Left ventricle myocardium superior (tissue), 1 donor: Measurements from ENCODE around the gene GALNT9. TPM values are rescaled to one million over a fixed set of nuclear protein-coding genes. Genes with fewer than 3 reads are reported as not detected.
"Not testable (repeated sequence)": the region's sequence is repeated elsewhere in the genome, so short reads cannot be mapped to it uniquely, and the experiment has no call there.

ENCODE experiments used
- ATAC-seq: fragments of 200-7000 bp; cut with Tn5 transposase; one replicate; pipeline ENCODE4 v1.9.1; 2020; ENCODE audit warnings: mild to moderate bottlenecking, moderate library complexity
- DNase-seq: peaks from one replicate; pipeline ENCODE4 v3.0.0-alpha.2; 2020
- intact Hi-C: fragments of 100-400 bp; cut with micrococcal nuclease; formaldehyde crosslinking; loops from one replicate; pipeline ENCODE4 v1.11.0; 2022
- total RNA-seq: library from RNA; stranded (reverse); fragmentation: NEBNext Ultra II Directional; extraction: Animal tissue kit (Norgen Biotek cat#: 25700); gene quantifications from one replicate; pipeline ENCODE4 v1.2.1, GENCODE V29; 2021
- donor health status: DM: no; HTN: yes; CAD: no; lungs with severe emphysema.

Gene GALNT9
- total RNA-seq, 1 donor from 2014 or later, result 1.6 TPM

DNA sequence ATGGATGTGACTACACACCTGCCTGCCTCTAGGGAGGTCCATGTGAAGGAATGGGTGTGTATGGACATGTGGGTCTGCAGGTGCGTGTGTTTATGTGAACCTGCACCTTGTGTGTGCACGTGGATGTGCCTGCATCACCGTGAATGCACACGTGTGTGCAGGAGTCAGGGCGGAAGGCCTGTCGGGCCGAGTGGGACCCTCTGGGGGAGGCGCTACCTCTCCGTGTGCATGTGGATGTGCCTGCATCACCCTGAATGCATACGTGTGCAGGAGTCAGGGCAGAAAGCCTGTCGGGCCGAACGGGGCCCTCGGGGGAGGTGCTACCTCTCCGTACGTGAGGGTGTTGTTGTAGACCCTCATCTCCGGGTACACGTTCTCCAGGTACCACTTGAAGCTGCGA, 128.6 kb downstream of the GALNT9 start:
- DNase-seq (no peak), ATAC-seq (no peak)
- intact Hi-C loops, result no loop called here

DNA sequence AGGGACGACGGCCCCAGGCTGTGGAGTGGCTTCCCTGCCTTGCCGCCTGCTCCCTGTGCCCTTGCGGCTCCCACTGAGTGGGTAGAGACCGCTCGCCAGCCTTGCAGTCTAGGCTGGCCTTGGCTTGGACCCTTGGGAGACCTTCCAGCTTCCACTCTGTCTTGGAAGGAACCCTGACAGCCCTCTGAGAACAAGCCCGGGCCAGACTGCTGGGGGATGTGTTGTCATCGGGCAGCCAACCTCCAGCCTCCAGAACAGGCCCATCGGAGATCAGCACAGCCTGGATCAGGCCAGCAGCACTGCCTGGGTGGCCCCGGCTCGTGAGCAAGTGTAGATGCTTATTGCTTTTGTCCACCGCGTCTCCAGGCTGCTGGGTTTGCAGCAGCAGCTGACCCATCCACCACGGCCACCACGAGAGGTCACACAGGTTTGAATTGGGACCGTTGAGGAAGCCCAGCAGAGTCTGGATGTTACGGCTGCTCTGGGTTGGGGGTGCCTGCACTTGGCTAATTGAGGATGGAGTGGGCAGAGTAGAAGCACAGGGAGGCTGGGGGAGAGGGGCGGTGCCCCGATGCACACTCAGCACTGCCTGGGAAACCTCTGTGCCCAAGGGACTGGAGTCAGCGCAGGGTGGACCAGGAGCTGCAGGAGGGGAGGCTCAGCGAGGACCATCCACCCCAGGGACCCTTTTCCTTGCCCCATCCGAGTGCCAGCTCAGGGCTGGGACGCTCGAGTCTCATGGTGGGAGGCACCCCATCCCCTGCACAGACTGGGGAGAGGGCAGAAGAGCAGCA, 129.7 kb downstream of the GALNT9 start:
- ATAC-seq (no peak), DNase-seq (no peak)
- intact Hi-C loops, result no loop called here

DNA sequence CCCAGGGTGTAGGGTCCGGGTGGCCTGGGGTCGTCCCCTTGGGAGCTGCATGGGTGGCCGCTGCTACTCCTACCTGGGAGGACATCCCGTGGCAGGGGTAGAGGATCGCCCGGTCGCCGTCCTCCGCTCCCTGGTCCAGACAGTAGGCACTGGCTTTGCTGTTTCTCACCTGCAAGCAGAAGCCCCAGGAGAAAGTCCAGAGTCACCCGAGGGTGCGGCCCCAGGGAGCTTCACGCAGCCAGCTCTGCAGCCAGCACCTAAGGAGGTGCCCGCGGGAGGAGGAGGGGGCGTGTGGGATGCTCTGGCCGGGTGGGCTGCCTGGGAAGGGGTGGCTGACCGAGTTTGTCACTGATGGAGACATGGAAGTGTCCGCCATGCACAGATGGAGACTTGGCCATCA, 130.3 kb downstream of the GALNT9 start:
- DNase-seq, result no peak
- ATAC-seq, result no peak
- intact Hi-C loops, result no loop called here

DNA sequence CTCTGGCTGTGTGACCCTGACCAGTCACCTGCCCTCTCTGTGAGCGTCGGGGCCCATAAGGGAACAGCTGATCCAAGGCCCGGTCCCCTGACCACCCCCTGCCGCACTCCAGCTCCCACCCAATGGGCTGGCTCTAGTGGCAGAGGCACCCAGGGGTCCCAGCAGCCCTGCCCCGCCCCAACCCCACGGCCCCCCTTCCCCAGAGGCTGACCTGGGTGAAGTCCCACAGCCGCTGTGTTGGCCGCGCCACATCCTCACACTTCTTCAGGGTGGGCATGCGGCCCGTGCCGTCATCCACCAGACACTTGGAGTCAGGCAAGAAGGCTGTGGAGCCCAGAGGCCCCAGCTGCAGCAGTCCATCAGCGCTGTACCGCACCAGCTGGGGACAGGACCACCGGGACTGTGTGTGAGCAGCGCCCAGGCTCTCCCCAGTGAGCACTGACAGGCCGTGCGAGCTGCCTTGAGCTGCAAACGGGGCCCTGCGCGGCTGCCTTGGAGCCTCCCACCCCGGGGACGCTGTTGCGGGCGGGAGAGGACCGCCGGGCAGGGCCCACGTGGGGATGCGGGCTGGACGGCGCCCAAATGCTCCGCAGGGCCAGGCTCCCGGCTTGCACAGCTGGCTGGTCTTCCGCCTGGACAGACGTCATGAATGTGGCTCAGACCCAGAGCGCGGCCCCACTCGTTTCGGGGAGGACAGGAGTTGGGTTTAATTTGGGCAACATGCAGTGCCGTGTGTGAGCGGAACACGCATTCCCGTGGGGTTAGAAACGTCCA, 131.6 kb downstream of the GALNT9 start:
- ATAC-seq (peak; percentile 69), DNase-seq (peak; percentile 59)
- intact Hi-C loops, result no loop called here

DNA sequence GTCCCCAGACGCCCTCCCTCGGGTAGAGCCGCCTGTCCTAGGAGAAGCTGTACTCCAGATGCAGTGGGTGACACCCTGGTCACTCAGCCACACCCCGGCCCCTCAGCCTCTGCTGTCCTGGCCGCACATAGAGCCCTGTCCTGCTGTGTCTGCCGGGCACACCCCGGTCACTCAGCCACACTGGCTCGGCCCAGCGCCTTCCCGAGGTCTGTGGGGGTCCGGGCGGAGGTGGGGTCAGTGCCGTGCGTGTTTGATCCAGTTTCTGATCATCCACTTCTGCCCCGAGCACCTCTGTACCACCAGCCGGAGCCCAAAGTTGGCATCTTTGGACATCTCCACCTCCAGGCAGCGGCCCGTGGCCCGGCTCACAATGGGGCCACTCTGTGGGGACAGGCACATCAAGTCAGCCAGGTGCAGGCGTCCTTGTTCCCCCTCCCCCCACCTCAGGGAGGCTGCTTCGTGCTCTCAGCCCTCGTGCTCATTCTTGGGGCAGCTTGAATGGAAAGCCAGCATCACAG, 132.5 kb downstream of the GALNT9 start:
- no peak for DNase-seq
- no peak for ATAC-seq
- intact Hi-C loops, result no loop called here

DNA sequence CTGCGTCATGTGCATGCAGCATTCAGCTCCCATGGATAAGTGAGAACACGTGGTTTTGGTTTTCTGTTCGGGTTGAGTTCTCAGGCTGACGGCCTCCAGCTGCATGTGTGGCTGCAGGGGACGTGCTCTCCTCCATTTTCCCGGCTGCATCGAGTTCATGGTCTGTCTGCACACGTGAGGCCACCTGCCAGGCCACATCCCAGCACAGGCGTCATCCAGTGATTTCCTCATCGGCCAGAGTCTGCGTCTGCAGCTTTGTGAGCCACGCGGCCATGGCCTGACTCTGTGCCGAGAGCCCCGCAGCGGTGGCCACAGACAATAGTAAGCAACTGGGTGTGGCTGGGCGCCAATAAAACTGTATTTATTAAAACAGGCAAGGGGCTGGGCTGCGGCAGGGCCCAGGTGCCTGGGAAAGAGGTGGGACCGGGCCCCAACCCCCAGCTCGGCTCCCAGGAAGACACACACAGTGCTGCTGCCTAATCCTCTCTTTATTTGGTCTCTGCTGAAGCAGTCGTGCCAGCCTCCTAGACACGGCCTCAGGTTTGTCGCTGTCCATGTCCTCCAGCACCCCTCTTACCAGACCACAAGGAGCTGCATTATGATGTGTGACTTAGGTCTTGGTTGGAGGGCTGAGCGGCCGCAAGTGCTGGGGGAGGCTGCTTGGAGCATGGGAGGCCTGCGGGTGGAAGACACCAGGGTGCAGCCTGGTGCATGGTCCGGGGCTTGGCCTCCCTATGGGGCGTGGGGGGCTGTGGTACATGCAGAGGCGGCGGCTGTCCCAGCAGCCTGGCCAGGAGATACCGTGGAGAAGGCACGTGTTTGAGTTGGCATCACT, 133.1 kb downstream of the GALNT9 start:
- DNase-seq, result no peak
- intact Hi-C loops, result no loop called here
- ATAC-seq, result no peak

DNA sequence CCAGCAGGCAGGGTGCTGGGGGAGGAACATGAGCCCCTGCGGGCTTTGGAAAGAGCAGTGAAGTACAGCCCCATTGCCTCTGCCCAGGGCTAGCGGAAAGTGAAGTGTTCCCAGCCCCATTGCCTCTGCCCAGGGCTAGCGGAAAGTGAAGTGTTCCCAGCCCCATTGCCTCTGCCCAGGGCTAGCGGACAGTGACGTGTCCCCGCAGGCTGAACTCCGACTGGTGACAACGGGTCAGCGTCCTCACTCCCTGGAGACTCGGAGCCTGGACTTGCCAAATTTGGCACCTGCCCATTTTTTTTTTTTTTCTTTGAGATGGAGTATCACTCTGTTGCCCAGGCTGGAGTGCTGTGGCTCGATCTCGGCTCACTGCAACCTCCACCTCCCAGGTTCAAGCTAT, 134.1 kb downstream of the GALNT9 start:
- intact Hi-C loops, ATAC-seq, DNase-seq: not testable (repeated sequence)

DNA sequence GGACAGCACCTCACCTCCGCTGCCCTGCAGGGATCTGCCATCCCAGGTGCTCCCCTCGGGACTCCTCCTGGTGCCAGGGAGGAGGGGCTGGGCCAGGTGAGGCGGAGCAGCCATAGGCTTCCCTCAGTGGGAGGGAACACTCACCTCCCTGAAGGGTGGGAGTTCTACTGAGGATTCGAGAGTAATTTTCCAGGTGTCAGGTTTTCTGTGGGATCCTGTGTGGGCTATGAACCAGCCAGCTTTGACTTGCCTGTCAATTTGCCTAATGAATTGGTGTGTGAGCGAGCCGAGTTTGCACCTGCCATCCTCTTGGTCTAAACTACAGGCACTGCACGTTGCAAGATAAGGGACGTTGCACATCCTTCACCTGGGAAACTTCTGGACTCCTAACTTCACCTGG, 134.8 kb downstream of the GALNT9 start:
- no peak for DNase-seq
- no peak for ATAC-seq
- intact Hi-C loops, result no loop called here

DNA sequence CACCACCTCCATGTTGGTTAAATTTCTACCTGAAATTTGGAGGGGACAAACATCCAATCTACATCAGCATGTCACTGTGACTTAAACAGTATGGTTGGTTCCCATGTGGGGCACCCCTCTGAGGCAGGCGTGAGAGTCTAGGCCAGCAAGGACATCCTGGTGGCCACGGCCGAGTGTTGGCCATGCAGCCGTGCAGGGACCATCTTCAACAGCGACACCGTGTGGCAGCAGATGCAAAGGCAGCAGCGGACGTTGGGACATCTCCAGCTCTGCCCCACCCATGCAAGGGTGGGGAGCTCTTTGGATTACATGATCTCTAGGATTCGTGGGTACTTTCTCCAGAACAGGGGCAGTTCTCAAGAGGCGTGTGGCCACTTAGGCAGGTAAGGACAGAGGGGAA, 135.3 kb downstream of the GALNT9 start:
- ATAC-seq (no peak), DNase-seq (no peak)
- intact Hi-C loops, result no loop called here

DNA sequence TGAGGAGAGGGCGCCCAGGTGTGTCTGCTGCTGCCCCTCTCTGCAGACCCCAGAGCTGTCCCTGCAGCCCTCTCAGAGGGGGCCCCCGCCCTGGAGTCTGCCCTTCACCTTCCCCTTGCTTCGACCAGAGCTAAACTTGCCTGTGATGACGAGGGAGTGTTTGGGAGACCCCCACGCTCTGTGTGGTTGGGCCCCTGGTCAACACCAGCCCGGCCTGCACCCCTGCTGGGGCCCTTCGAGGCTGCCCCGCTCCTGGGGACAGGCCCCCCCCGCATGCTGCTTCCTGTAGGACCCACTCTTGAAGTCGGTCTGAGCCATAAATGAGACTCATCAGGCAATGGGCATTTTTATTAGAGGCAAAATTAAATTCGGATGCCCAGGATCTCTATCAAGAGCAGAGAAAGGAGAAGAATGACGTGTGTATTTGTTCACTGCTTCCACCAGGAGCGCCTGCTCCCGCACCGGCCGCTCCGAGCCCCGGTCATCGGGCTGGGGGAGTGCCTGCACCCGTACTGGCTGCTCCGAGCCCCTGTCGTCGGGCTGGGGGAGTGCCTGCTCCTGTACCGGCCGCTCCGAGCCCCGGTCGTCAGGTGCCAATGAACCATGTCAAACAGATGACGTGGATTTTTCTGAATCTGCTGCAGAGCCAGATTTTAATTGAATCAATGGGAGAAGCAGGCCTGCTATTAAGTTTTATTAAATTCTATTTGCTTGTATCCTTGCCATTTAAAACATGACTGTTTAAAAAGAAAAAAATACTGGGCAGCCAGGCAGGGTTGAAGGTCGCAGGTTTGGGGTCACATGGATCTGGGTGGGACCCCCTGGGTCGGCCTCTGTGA, 137.5 kb downstream of the GALNT9 start:
- intact Hi-C loops, result no loop called here
- no peak for DNase-seq
- ATAC-seq, result no peak

DNA sequence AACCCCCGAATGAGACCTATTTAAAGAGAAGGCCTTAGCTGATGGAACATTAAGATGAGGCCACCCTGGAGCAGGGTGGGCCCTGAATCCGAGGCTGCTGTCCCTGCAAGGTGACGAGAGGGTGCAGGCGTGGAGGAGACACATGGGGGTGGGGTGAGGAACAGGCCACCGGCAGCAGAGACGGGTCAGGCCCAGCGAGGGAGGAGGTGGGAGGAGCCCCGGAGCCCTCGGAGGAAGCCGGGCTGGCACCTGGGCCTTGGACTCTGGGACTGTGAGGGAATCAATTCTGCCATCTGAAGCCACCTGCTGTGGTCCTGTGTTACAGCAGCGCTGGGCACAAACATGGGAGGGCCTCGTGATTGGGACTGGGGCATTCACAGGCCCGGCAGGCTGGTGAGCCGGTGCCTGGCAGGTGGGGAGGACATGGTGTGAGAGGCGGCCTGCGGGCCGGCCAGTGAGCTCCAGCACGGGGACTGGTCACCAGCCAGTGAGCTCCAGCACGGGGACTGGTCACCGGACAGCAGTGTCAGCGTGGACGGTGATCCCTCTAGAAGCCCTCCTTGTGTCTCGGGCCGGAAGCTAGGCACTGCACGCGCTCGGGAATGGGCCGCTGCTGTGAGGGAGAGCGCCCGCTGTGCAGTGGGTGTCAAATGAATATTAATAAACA, 138.4 kb downstream of the GALNT9 start:
- DNase-seq (no peak), ATAC-seq (no peak)
- intact Hi-C loops, result no loop called here

DNA sequence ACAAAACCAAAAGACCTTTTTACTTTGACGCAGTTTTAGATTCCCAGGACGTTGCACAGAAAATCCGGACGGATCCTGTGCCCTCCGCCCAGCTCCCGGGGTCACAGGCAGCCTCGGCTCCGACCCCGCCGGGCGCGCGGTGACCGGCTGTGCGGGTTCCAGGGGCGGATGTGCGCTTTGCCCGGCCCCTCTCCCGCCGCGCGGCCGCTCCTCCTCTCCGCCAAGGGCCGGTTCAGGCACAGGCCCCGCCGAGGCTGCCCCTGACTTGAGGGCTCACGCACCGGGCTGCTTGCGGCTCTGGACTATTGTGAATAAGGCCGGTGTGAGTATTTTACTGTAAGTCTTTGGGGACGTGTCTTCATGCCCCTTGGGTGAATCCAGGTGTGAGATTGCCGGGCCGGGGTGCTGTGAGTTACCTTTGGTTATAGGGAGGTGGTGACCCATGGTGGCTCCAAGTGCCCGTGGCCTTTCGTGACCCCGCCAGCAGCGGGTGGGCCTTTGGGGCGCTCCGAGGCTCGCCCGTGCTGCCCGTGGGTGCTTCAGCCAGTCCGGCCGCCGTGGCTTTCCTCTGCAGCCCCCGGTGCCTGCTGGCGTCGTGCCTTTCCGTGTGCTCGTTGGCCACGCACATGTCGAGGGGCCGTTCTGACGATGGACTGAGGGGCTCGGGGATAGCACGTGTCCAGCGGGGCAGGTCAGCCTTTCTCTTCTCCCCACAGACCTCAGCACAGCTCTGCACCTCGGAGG, 139.2 kb downstream of the GALNT9 start:
- ATAC-seq (peak; percentile 35), DNase-seq (no peak)
- intact Hi-C loops, result no loop called here

DNA sequence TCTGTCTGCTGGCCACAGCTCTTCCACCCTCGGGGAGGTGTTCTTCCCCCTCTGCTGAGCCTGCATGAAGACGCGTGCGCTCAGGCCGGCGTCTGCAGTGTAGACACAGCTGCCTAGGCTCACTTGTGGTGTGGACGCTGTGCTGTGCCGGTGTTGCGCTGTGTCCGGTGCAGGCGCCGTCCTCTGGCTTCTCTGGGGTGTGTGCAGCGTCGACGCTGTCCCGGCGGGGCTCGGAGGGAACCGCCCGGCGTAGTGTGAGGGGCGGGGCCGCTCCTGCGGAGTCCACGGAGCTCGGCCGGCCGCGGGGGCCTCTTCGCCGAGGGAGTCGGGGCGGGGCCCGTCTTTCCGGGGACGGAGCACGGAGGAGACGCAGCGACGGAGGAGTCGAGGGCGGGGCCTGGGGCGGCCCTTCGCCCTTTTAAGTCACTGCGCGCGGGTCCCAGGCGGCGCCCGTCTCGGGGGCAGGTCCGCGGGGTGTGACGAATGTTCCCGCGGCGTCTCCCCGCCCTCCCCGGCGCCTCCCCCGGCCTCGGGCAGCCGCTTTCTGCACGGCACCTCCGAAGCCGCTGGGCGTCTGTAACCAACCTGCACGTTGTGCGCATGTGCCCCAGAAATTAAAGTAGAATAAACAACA, 139.9 kb downstream of the GALNT9 start:
- peak; percentile 96 for DNase-seq
- intact Hi-C loops, result no loop called here
- ATAC-seq, result peak; percentile 97

DNA sequence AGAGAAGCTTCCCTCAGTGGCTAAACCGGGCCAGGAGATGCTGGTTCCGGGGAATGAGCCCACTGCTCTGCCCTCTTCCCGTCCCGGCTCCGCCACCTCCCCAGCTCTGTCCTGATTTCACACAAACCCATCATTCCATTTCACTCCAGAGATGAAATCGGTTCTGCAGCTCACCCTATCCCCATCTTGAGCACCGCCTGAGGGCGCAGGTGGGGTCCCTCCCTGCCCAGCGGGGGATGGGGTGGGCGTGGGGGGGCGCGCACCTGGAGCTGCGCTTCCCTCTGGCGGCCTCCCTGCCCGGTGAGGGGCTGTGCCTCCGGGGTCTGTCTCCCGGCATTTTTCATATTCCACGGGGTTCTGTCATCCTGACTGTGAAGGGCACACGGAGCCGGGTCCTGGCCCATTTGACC, 140.5 kb downstream of the GALNT9 start:
- DNase-seq, result no peak
- intact Hi-C loops, result no loop called here
- ATAC-seq, result peak; percentile 1

DNA sequence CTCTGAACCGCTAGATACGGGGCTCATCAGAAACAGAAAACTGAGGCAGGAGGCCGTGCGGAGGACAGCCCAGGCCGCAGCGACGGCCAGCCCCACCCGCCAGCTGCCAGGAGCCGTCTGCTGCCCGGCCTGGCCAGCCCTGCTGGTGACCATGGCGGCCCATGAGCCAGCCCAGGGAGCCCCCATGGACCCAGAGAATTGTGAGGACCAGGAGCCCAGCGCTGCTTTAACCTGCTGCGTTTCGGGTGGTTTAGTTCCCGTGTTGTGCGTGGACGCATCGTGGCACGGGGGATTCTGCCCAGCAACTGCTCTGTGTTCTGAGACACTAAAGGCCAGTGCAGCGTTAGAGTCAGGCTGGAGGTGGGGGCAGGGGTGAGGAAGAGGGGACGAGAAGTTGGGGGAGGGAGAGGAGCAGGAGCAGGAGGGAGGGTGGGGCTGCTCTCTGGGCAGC, 140.9 kb downstream of the GALNT9 start:
- intact Hi-C loops, result no loop called here

DNA sequence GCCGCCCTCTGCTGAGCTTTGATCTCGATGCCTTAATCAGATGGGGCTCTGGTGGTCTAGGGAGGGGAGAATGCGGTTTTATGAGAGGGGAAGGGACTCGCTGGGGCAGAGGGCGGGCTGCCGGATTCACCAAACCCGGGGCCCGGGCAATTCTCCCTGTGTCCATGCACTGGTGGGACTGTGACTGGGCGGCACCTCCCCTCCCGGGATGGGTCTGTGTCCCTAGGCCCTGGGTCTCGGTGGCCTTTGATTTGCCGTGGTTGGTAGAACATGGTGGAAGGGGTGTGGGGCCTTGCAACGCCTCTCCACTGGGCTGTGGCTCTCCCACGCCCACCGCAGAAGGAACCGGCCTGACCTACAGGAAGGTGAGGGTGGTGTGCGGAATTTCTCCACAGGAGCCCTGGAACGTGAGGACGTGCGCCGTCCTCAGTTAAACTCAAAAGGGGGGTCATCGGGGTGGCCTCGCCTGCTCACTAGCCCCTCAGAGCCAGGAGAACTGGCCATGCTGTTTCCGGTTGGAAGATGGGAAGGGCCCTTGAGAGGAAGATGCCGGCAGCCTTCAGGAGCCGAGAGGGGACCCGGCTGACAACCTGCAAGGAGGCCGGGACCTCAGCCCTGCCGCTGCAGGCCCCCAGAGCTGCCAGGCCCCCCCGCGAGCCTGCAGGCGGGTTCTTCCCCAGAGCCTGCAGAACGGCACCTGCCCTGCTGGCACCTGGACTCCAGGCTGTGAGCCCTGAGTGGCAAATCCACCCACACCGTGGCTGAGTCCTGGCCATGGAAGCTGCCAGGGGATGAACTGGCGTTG, 141.5 kb downstream of the GALNT9 start:
- ATAC-seq (no peak), DNase-seq (no peak)
- intact Hi-C loops, result no loop called here

More for the DNA sequence above, 140.9 kb downstream of the GALNT9 start:
- DNase-seq, result no peak
- no peak for ATAC-seq
